Stomach (tissue), 4 donors: ENCODE results near the gene ZNF428.

Experiments used
- CTCF ChIP-seq, 7 experiments: fragments of 450-650 bp in 4 of 7; fragments of 200-600 bp in 3 of 7; sonication (generic) in 3 of 7; IDR thresholded peaks; one replicate each; pipeline ENCODE4 v1.5.1; 2016 to 2019; ENCODE audit warnings: antibody characterized with exemption in 7 of 7, control low read depth in 2 of 7, mild to moderate bottlenecking in 1 of 7
- POLR2AphosphoS5 ChIP-seq, 3 donors: sonication (generic); formaldehyde crosslinking; IDR thresholded peaks; one replicate each; pipeline ENCODE4 v1.6.1; 2016; ENCODE audit warnings: antibody characterized with exemption in 3 of 3

- TF ChIP-seq CTCF (IDR thresholded peaks at IDR 0.05) (no peak), POLR2AphosphoS5 (IDR thresholded peaks at IDR 0.05) (peak in 1 of 3 donors; percentile 2)
These were observed 48.5 kb upstream of the ZNF428 start for GRCh38 chr19:43667876-43668405.
